ENCODE measurements around the gene AHI1. TPM values are rescaled to one million over a fixed set of nuclear protein-coding genes. Genes with fewer than 3 reads are reported as not detected.
"Not testable (repeated sequence)": the region's sequence is repeated elsewhere in the genome, so short reads cannot be mapped to it uniquely, and the experiment has no call there.

Gene AHI1
- polyA plus RNA-seq, 1 donor: 26.5 TPM

GRCh38 chr6:135372758-135373157, 124.8 kb downstream of the AHI1 start:
- Histone ChIP-seq H3K36me3 (ENCODE audit: control insufficient read depth, insufficient read depth, low read length) (no peaks in the 10 kb centered on the region), H3K27me3 (ENCODE audit: control insufficient read depth, insufficient read depth, low read length) (no peaks in the 10 kb centered on the region), H3K9me3 (ENCODE audit: control insufficient read depth, low read depth, low read length) (peaks cover 4% of the 10 kb centered on the region), H3K4me1 (ENCODE audit: control insufficient read depth, insufficient read depth, low read length) (peaks cover 8% of the 10 kb centered on the region), H3K4me3 (ENCODE audit: low read length) (no peak overlapping the region), H3K27ac (ENCODE audit: low read length) (no peak overlapping the region)
- DNase-seq: no peak
- no CpG with 5 or more reads among the region's 2 CpGs for WGBS (ENCODE audit: insufficient coverage, low lambda C conversion rate)

- DNase-seq: not testable (repeated sequence)
- no CpG with 5 or more reads among the region's 39 CpGs for WGBS (ENCODE audit: insufficient coverage, low lambda C conversion rate)
Observed at GRCh38 chr6:135363622-135364021, 133.9 kb downstream of the AHI1 start.

GRCh38 chr6:135362124-135362523, 135.4 kb downstream of the AHI1 start:
- DNase-seq: no peak
- H3K36me3 ChIP-seq (ENCODE audit: control insufficient read depth, insufficient read depth, low read length): no peaks in the 10 kb centered on the region
- H3K4me1 ChIP-seq (ENCODE audit: control insufficient read depth, insufficient read depth, low read length): peaks cover 3% of the 10 kb centered on the region
- no peaks in the 10 kb centered on the region for H3K27me3 ChIP-seq (ENCODE audit: control insufficient read depth, insufficient read depth, low read length)
- H3K9me3 ChIP-seq (ENCODE audit: control insufficient read depth, low read depth, low read length): peaks cover 10% of the 10 kb centered on the region
- H3K27ac ChIP-seq (ENCODE audit: low read length): no peak overlapping the region
- no peak overlapping the region for H3K4me3 ChIP-seq (ENCODE audit: low read length)
- WGBS (ENCODE audit: insufficient coverage, low lambda C conversion rate): no CpG with 5 or more reads among the region's 4 CpGs

More at GRCh38 chr6:135363622-135364021, 133.9 kb downstream of the AHI1 start:
- not testable (repeated sequence) for H3K27me3 ChIP-seq (ENCODE audit: control insufficient read depth, insufficient read depth, low read length); H3K4me1 ChIP-seq (ENCODE audit: control insufficient read depth, insufficient read depth, low read length); H3K27ac ChIP-seq (ENCODE audit: low read length); H3K36me3 ChIP-seq (ENCODE audit: control insufficient read depth, insufficient read depth, low read length); H3K4me3 ChIP-seq (ENCODE audit: low read length)
- H3K9me3 ChIP-seq (ENCODE audit: control insufficient read depth, low read depth, low read length): peaks cover 14% of the 10 kb centered on the region

GRCh38 chr6:135360222-135360621, 137.3 kb downstream of the AHI1 start:
- no peak for DNase-seq
- H3K4me3 ChIP-seq (ENCODE audit: low read length): no peak overlapping the region
- no peaks in the 10 kb centered on the region for H3K27me3 ChIP-seq (ENCODE audit: control insufficient read depth, insufficient read depth, low read length)
- H3K36me3 ChIP-seq (ENCODE audit: control insufficient read depth, insufficient read depth, low read length): no peaks in the 10 kb centered on the region
- H3K4me1 ChIP-seq (ENCODE audit: control insufficient read depth, insufficient read depth, low read length): peaks cover 3% of the 10 kb centered on the region
- peaks cover 10% of the 10 kb centered on the region for H3K9me3 ChIP-seq (ENCODE audit: control insufficient read depth, low read depth, low read length)
- 100% methylated on average over 1 of the region's 2 CpGs for WGBS (ENCODE audit: insufficient coverage, low lambda C conversion rate)
- no peak overlapping the region for H3K27ac ChIP-seq (ENCODE audit: low read length)

DNA sequence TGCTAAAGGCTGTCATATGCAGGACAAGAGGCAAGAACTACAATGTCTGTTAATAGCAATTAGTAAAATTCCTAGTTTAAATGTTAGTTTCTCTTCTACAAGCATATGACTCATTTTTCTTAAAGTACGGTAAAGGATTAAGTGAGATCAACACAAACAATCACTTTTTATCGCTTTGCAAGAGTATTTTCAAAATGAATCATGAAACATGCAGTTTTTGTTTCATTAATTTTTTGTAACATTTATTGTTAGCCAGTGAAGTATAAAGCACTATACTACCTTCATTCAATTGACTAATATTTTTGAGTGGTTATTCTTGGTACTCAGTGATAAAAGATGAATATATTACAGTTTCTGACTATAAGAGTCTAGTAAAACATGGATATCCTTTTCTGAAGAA, 138.6 kb downstream of the AHI1 start:
- Histone ChIP-seq H3K4me1 (ENCODE audit: control insufficient read depth, insufficient read depth, low read length) (peaks cover 13% of the 10 kb centered on the region), H3K9me3 (ENCODE audit: control insufficient read depth, low read depth, low read length) (peaks cover 6% of the 10 kb centered on the region), H3K27me3 (ENCODE audit: control insufficient read depth, insufficient read depth, low read length) (no peaks in the 10 kb centered on the region), H3K27ac (ENCODE audit: low read length) (no peak overlapping the region), H3K36me3 (ENCODE audit: control insufficient read depth, insufficient read depth, low read length) (no peaks in the 10 kb centered on the region), H3K4me3 (ENCODE audit: low read length) (no peak overlapping the region)
- WGBS (ENCODE audit: insufficient coverage, low lambda C conversion rate): 52% methylated on average over 2 of the region's 2 CpGs
- DNase-seq: no peak

GRCh38 chr6:135358251-135358821, 139.2 kb downstream of the AHI1 start:
- 100% methylated on average over 1 of the region's 1 CpG for WGBS (ENCODE audit: insufficient coverage, low lambda C conversion rate)
- Histone ChIP-seq H3K27ac (ENCODE audit: low read length) (no peak overlapping the region), H3K27me3 (ENCODE audit: control insufficient read depth, insufficient read depth, low read length) (no peaks in the 10 kb centered on the region), H3K9me3 (ENCODE audit: control insufficient read depth, low read depth, low read length) (peaks cover 6% of the 10 kb centered on the region), H3K4me1 (ENCODE audit: control insufficient read depth, insufficient read depth, low read length) (peaks cover 15% of the 10 kb centered on the region), H3K4me3 (ENCODE audit: low read length) (no peak overlapping the region), H3K36me3 (ENCODE audit: control insufficient read depth, insufficient read depth, low read length) (no peaks in the 10 kb centered on the region)
- DNase-seq: no peak

- no peaks in the 10 kb centered on the region for H3K36me3 ChIP-seq (ENCODE audit: control insufficient read depth, insufficient read depth, low read length)
- no peaks in the 10 kb centered on the region for H3K9me3 ChIP-seq (ENCODE audit: control insufficient read depth, low read depth, low read length)
- peak overlapping the region; percentile 37 for H3K27ac ChIP-seq (ENCODE audit: low read length)
- no peak overlapping the region for H3K4me3 ChIP-seq (ENCODE audit: low read length)
- 0% methylated on average over 1 of the region's 1 CpG for WGBS (ENCODE audit: insufficient coverage, low lambda C conversion rate)
- peaks cover 14% of the 10 kb centered on the region for H3K4me1 ChIP-seq (ENCODE audit: control insufficient read depth, insufficient read depth, low read length)
- DNase-seq: peak in 1 of 2 donors; percentile 52
- H3K27me3 ChIP-seq (ENCODE audit: control insufficient read depth, insufficient read depth, low read length): no peaks in the 10 kb centered on the region
Observed at GRCh38 chr6:135354407-135354806, 143.1 kb downstream of the AHI1 start.

- H3K27ac ChIP-seq (ENCODE audit: low read length): no peak overlapping the region
- peaks cover 12% of the 10 kb centered on the region for H3K4me1 ChIP-seq (ENCODE audit: control insufficient read depth, insufficient read depth, low read length)
- no peaks in the 10 kb centered on the region for H3K36me3 ChIP-seq (ENCODE audit: control insufficient read depth, insufficient read depth, low read length)
- peak in 1 of 2 donors; percentile 47 for DNase-seq
- H3K27me3 ChIP-seq (ENCODE audit: control insufficient read depth, insufficient read depth, low read length): no peaks in the 10 kb centered on the region
- no peaks in the 10 kb centered on the region for H3K9me3 ChIP-seq (ENCODE audit: control insufficient read depth, low read depth, low read length)
- no peak overlapping the region for H3K4me3 ChIP-seq (ENCODE audit: low read length)
- 33% methylated on average over 2 of the region's 2 CpGs for WGBS (ENCODE audit: insufficient coverage, low lambda C conversion rate)
Observed at GRCh38 chr6:135353113-135353512, 144.4 kb downstream of the AHI1 start.

- Histone ChIP-seq H3K36me3 (ENCODE audit: control insufficient read depth, insufficient read depth, low read length) (no peaks in the 10 kb centered on the region), H3K27me3 (ENCODE audit: control insufficient read depth, insufficient read depth, low read length) (no peaks in the 10 kb centered on the region), H3K27ac (ENCODE audit: low read length) (no peak overlapping the region), H3K4me3 (ENCODE audit: low read length) (no peak overlapping the region), H3K9me3 (ENCODE audit: control insufficient read depth, low read depth, low read length) (no peaks in the 10 kb centered on the region), H3K4me1 (ENCODE audit: control insufficient read depth, insufficient read depth, low read length) (peaks cover 12% of the 10 kb centered on the region)
- WGBS (ENCODE audit: insufficient coverage, low lambda C conversion rate): no CpG with 5 or more reads among the region's 1 CpG
- no peak for DNase-seq
Observed at GRCh38 chr6:135351635-135352034, 145.9 kb downstream of the AHI1 start.

DNA sequence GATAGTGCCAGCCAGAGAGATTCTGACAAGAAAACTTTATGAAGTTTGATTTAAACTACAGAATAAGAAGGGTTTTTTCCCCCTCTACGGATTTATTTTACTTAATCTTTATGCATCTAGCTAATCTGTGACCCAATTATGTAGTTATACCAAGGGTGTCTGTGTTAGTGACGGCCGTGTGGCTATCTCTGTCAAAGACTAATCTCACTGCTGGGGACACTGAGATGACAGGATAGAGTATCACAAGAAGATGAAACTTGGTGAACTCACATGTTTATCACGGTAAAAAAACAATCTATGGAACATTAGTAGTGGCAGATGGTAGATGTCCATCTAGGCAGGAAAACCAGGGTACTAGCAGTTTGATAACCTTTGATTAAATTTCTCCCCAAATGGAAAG, 149.7 kb downstream of the AHI1 start:
- WGBS (ENCODE audit: insufficient coverage, low lambda C conversion rate): 43% methylated on average over 3 of the region's 4 CpGs

GRCh38 chr6:135346747-135347146, 150.8 kb downstream of the AHI1 start:
- Histone ChIP-seq H3K27ac (ENCODE audit: low read length) (no peak overlapping the region), H3K27me3 (ENCODE audit: control insufficient read depth, insufficient read depth, low read length) (no peaks in the 10 kb centered on the region), H3K4me1 (ENCODE audit: control insufficient read depth, insufficient read depth, low read length) (no peaks in the 10 kb centered on the region), H3K4me3 (ENCODE audit: low read length) (no peak overlapping the region), H3K36me3 (ENCODE audit: control insufficient read depth, insufficient read depth, low read length) (no peaks in the 10 kb centered on the region), H3K9me3 (ENCODE audit: control insufficient read depth, low read depth, low read length) (no peaks in the 10 kb centered on the region)
- no peak for DNase-seq
- 100% methylated on average over 1 of the region's 1 CpG for WGBS (ENCODE audit: insufficient coverage, low lambda C conversion rate)

More for the DNA sequence above, 149.7 kb downstream of the AHI1 start:
- H3K9me3 ChIP-seq (ENCODE audit: control insufficient read depth, low read depth, low read length): no peaks in the 10 kb centered on the region
- no peak overlapping the region for H3K4me3 ChIP-seq (ENCODE audit: low read length)
- DNase-seq: no peak
- H3K27me3 ChIP-seq (ENCODE audit: control insufficient read depth, insufficient read depth, low read length): no peaks in the 10 kb centered on the region
- H3K36me3 ChIP-seq (ENCODE audit: control insufficient read depth, insufficient read depth, low read length): no peaks in the 10 kb centered on the region
- H3K4me1 ChIP-seq (ENCODE audit: control insufficient read depth, insufficient read depth, low read length): no peaks in the 10 kb centered on the region
- no peak overlapping the region for H3K27ac ChIP-seq (ENCODE audit: low read length)
